ENCODE data around the gene TMPRSS9.

The TMPRSS9 gene

DNA sequence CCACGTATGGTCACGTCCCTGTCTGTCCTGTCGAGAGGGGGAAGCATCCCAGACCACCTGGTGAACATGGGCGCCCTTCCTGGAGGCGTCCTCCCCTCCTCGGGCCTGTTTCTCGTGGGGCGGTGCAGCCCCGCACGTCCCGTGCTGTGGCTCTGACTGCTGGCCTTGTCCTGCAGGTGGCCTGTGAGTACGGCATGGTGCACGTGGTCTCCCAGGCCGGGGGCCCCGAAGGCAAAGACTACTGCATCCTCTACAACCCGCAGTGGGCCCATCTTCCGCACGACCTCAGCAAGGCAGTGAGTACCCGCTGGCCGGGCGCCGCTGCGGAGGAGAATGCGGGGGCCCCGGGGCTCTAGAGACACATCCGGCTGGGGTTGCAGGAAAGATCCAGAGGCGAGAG lies 25.6 kb upstream of the TMPRSS9 start:
- Mint-ChIP-seq H3K9me3 (peaks cover 5% of the 10 kb centered on the region), H3K27ac (no peak overlapping the region)
- DNase-seq = no peak

GRCh38 chr19:2334986-2335846 lies 24.8 kb upstream of the TMPRSS9 start:
- H3K36me3 Mint-ChIP-seq (ENCODE audit: low read depth) = peaks cover 18% of the 10 kb centered on the region

More for the DNA sequence above, 25.6 kb upstream of the TMPRSS9 start:
- H3K4me3 Mint-ChIP-seq = no peak overlapping the region
- H3K36me3 Mint-ChIP-seq (ENCODE audit: low read depth) = peaks cover 23% of the 10 kb centered on the region
- H3K4me1 Mint-ChIP-seq (ENCODE audit: low read depth) = peaks cover 45% of the 10 kb centered on the region
- H3K27me3 Mint-ChIP-seq = no peaks in the 10 kb centered on the region

GRCh38 chr19:2335848-2336247 lies 24.2 kb upstream of the TMPRSS9 start:
- Mint-ChIP-seq H3K9me3 (peaks cover 5% of the 10 kb centered on the region), H3K27ac (no peak overlapping the region), H3K36me3 (ENCODE audit: low read depth) (peaks cover 18% of the 10 kb centered on the region), H3K4me3 (no peak overlapping the region), H3K27me3 (no peaks in the 10 kb centered on the region), H3K4me1 (ENCODE audit: low read depth) (peaks cover 32% of the 10 kb centered on the region)
- DNase-seq = no peak

More at GRCh38 chr19:2334986-2335846, 24.8 kb upstream of the TMPRSS9 start:
- no peak overlapping the region for H3K27ac Mint-ChIP-seq
- peaks cover 39% of the 10 kb centered on the region for H3K4me1 Mint-ChIP-seq (ENCODE audit: low read depth)
- H3K27me3 Mint-ChIP-seq = no peaks in the 10 kb centered on the region
- H3K4me3 Mint-ChIP-seq = no peak overlapping the region
- DNase-seq = no peak
- peaks cover 5% of the 10 kb centered on the region for H3K9me3 Mint-ChIP-seq

- no peak overlapping the region for H3K4me3 Mint-ChIP-seq
- peaks cover 22% of the 10 kb centered on the region for H3K36me3 Mint-ChIP-seq (ENCODE audit: low read depth)
- peaks cover 5% of the 10 kb centered on the region for H3K9me3 Mint-ChIP-seq
- no peaks in the 10 kb centered on the region for H3K27me3 Mint-ChIP-seq
- H3K4me1 Mint-ChIP-seq (ENCODE audit: low read depth) = peaks cover 23% of the 10 kb centered on the region
- no peak overlapping the region for H3K27ac Mint-ChIP-seq
- DNase-seq = no peak
These were observed 23.3 kb upstream of the TMPRSS9 start for GRCh38 chr19:2336528-2337328.

- no peak overlapping the region for H3K4me3 Mint-ChIP-seq
- H3K9me3 Mint-ChIP-seq = peaks cover 5% of the 10 kb centered on the region
- DNase-seq = no peak
- H3K27ac Mint-ChIP-seq = no peak overlapping the region
- peaks cover 24% of the 10 kb centered on the region for H3K36me3 Mint-ChIP-seq (ENCODE audit: low read depth)
- no peaks in the 10 kb centered on the region for H3K27me3 Mint-ChIP-seq
- peaks cover 18% of the 10 kb centered on the region for H3K4me1 Mint-ChIP-seq (ENCODE audit: low read depth)
These were observed 22.7 kb upstream of the TMPRSS9 start for GRCh38 chr19:2337329-2337707.

DNA sequence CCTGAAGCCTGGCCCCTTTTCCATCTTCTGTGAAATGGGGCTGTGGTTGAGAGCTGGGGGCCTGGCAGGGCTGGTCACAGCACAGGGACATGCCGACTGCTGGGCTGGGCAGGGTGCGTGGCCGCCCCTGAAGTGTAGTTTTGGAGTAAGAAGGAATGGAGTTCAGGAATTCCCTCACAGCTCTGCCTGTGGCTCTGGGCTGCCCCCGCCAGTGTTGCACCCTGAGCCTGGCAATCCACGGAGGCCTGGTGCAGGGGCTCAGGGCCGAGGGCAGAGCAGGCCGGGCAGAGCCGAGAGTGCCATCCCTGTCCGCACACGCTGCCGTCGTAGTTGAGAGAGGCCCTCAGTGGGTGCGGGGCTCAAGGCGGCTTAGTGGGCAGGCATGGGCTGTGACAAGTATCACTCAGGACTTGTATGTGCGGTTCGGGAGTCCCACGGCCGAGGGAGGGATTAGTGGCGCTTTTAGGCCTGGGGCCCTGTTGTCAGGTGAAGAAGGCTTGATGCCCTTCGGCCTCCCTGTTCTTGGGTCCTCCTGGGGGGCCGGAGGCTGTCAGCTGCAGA lies 21.9 kb upstream of the TMPRSS9 start:
- Mint-ChIP-seq H3K36me3 (ENCODE audit: low read depth) (peaks cover 24% of the 10 kb centered on the region), H3K9me3 (peaks cover 5% of the 10 kb centered on the region), H3K4me1 (ENCODE audit: low read depth) (peaks cover 13% of the 10 kb centered on the region), H3K4me3 (no peak overlapping the region), H3K27me3 (no peaks in the 10 kb centered on the region), H3K27ac (no peak overlapping the region)
- DNase-seq = no peak

DNA sequence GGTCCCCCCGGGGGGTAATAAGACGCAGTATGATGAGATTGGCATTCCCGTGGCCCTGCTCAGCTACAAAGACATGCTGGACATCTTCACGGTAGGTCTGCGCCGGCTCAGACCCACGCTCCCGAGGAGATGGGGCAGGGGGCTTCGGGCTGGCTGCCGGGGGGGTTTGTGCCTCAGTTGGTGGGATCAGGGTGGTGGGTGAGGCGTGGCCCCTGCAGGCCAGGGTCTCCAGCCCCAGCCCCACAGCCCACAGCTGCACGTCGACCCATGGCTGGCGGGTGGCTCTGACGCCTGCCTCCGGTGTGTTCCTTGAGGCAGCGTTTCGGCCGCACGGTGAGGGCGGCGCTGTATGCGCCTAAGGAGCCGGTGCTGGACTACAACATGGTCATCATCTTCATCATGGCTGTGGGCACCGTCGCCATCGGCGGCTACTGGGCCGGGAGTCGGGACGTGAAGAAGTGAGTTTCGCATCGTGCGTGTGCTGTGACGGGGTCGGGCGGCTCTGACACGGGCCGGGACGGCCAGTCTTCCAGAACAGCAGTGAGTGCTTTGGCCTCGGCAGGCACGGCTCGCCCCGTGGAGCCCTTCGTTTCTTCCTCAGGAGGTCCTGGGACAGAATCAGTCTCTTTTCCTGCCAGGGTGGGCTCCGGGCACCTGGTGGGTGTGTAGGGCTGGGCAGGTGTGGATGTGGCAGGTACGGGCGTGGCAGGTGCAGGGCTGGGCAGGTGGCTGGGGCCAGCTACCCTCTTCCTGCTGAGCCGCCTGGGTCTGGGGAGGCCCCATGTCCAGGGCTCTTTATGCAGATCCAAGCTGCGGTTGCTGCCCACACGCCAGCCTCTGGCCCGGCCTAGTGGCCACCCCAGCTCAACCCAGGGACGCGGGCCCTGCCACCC lies 21.1 kb upstream of the TMPRSS9 start:
- H3K36me3 Mint-ChIP-seq (ENCODE audit: low read depth) = peaks cover 24% of the 10 kb centered on the region
- no peak for DNase-seq
- peaks cover 7% of the 10 kb centered on the region for H3K4me1 Mint-ChIP-seq (ENCODE audit: low read depth)
- H3K27me3 Mint-ChIP-seq = no peaks in the 10 kb centered on the region
- H3K27ac Mint-ChIP-seq = no peak overlapping the region
- H3K9me3 Mint-ChIP-seq = peaks cover 5% of the 10 kb centered on the region
- H3K4me3 Mint-ChIP-seq = no peak overlapping the region

DNA sequence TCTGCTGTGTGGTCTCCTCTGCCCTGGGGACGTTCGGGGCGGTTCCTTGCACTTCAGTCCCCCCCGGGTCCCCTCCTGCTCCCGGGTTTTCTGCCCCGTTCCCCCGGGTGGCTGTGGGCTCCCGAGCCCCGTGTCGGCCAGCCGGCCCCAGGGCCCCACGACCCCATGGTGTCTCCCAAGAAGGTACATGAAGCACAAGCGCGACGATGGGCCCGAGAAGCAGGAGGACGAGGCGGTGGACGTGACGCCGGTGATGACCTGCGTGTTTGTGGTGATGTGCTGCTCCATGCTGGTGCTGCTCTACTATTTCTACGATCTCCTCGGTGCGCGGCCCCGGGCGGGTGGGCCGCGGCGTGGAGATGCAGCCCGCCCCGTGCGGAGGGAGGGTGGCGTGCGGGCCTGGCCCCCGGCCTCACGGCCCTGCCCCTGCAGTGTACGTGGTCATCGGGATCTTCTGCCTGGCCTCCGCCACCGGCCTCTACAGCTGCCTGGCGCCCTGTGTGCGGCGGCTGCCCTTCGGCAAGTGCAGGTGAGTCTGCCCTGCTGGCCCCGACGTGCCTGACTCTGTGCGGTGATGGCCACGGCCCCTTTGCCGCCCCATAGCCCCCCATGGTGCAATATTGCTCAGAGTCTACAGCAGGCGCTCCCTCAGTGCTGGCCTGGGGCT lies 20.3 kb upstream of the TMPRSS9 start:
- H3K4me3 Mint-ChIP-seq = no peak overlapping the region
- no peak overlapping the region for H3K27ac Mint-ChIP-seq
- H3K27me3 Mint-ChIP-seq = no peaks in the 10 kb centered on the region
- peaks cover 25% of the 10 kb centered on the region for H3K36me3 Mint-ChIP-seq (ENCODE audit: low read depth)
- peaks cover 5% of the 10 kb centered on the region for H3K9me3 Mint-ChIP-seq
- DNase-seq = no peak
- peaks cover 7% of the 10 kb centered on the region for H3K4me1 Mint-ChIP-seq (ENCODE audit: low read depth)

GRCh38 chr19:2340496-2341243 lies 19.4 kb upstream of the TMPRSS9 start:
- H3K27ac Mint-ChIP-seq = no peak overlapping the region
- peaks cover 26% of the 10 kb centered on the region for H3K36me3 Mint-ChIP-seq (ENCODE audit: low read depth)
- no peak for DNase-seq
- H3K4me1 Mint-ChIP-seq (ENCODE audit: low read depth) = peaks cover 6% of the 10 kb centered on the region
- no peaks in the 10 kb centered on the region for H3K27me3 Mint-ChIP-seq
- H3K4me3 Mint-ChIP-seq = no peak overlapping the region
- H3K9me3 Mint-ChIP-seq = peaks cover 4% of the 10 kb centered on the region

DNA sequence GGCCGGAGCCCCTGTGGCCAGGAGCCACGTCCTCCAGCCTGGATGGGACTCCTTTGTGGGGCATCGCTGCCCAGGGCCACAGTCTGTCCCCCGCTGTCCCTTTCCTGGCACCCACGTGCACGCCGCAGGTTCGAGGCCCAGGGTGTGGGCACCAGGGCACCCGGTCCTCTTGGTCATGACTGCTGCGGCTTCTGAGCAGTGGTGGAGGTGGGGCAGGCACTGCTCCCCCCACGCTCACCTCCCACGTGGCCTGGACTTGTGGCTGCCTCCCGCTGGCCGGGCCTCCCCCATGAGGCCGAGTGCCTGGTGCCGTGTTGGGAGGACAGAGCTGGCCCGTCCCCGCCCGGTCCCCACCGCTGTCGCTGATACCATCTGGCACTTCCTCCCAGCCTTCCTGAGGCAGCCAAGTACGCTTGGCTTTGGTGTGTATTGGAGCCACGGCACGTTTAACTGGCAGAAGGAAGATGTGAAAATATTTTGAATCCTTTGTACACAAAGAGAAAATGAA lies 18.8 kb upstream of the TMPRSS9 start:
- no peaks in the 10 kb centered on the region for H3K27me3 Mint-ChIP-seq
- H3K4me1 Mint-ChIP-seq (ENCODE audit: low read depth) = peaks cover under 1% of the 10 kb centered on the region
- no peak overlapping the region for H3K27ac Mint-ChIP-seq
- H3K36me3 Mint-ChIP-seq (ENCODE audit: low read depth) = peaks cover 26% of the 10 kb centered on the region
- H3K4me3 Mint-ChIP-seq = no peak overlapping the region
- DNase-seq = no peak
- H3K9me3 Mint-ChIP-seq = no peaks in the 10 kb centered on the region

- H3K27ac Mint-ChIP-seq = no peak overlapping the region
- peaks cover 26% of the 10 kb centered on the region for H3K36me3 Mint-ChIP-seq (ENCODE audit: low read depth)
- DNase-seq = no peak
- H3K4me3 Mint-ChIP-seq = no peak overlapping the region
- H3K9me3 Mint-ChIP-seq = no peaks in the 10 kb centered on the region
- no peaks in the 10 kb centered on the region for H3K4me1 Mint-ChIP-seq (ENCODE audit: low read depth)
- H3K27me3 Mint-ChIP-seq = no peaks in the 10 kb centered on the region
These were observed 18.1 kb upstream of the TMPRSS9 start for GRCh38 chr19:2341982-2342381.

DNA sequence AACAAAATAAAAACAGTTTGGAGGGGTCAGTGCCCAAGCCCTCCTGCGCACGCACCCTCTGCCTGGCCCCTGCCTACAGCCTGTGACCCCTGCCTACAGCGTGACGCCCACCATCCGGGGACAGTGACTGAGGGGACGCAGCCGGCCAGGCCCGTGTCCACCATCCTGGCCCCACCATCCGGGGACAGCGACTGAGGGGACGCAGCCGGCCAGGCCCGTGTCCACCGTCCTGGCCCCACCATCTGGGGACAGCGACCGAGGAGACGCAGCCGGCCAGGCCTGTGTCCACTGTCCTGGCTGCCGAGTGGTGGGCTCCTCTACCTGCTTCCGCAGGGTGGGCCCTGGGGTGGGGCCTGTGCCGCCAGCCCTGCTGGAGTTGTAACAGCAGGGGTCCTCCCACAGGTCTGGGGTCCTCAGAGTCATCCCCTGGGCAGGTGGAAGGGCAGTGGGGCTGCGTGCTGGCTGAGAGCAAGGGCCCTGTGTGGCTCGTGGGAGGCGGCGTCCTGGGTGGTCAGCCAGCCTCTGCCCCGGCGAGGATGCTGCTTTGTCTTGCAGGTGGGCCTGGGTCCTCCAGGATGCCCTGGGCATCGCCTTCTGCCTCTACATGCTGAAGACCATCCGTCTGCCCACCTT lies 17.3 kb upstream of the TMPRSS9 start:
- no peak for DNase-seq
- Mint-ChIP-seq H3K27me3 (no peaks in the 10 kb centered on the region), H3K4me3 (no peak overlapping the region), H3K4me1 (ENCODE audit: low read depth) (no peaks in the 10 kb centered on the region), H3K27ac (no peak overlapping the region), H3K36me3 (ENCODE audit: low read depth) (peaks cover 24% of the 10 kb centered on the region), H3K9me3 (no peaks in the 10 kb centered on the region)
